ENCODE data around the gene STAU1. TPM values are rescaled to one million over a fixed set of nuclear protein-coding genes. Genes with fewer than 3 reads are reported as not detected.

STAU1 gene
- total and polyA plus RNA-seq, 2 of the 13 experiments (the other 11 are each of a cell fraction or from before 2014, with no cell fraction given) = 119 to 133 TPM

DNA sequence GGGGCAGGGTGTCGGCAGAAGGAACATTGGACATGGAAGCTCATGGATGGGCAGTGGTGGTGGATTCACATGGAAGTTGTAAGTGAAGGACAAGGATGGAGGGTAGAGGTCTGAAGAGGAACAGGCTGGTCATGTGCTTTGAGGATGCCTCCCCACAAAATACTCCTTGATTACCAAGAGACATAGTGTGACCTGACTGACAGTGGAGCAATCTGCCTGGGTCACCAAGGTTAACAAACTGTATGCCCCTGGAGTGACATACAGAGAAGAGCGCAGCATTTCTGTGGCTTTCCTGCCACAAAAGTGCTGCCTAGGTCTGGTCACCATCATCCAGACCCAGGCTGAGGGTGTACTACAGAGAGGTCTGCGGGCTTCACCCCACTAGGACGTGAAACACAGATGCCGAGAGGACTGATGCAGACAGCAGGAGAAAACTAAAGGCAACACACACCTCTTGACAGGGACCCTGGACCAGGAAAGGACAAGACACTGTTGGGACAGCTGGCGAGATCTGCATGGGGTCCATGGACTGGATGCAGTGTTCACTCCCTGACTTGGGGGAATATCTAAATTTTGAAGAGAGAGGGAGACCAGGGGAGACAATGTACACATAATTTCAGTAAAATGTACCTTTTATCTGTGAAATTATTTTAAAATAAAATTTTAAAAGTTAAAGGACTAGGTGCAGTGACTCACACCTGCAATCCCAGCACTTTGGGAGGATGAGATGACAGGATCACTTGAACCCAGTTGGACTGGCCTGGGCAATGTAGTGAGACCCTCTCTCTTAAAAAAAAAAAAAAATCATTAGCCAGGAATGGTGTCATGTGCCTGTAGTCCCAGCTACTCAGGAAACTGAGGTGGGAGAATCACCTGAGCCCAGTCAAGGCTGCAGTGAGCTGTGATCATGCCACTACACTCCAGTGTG, 77.1 kb downstream of the STAU1 start (continued):
- TF ChIP-seq, protein P1, sequence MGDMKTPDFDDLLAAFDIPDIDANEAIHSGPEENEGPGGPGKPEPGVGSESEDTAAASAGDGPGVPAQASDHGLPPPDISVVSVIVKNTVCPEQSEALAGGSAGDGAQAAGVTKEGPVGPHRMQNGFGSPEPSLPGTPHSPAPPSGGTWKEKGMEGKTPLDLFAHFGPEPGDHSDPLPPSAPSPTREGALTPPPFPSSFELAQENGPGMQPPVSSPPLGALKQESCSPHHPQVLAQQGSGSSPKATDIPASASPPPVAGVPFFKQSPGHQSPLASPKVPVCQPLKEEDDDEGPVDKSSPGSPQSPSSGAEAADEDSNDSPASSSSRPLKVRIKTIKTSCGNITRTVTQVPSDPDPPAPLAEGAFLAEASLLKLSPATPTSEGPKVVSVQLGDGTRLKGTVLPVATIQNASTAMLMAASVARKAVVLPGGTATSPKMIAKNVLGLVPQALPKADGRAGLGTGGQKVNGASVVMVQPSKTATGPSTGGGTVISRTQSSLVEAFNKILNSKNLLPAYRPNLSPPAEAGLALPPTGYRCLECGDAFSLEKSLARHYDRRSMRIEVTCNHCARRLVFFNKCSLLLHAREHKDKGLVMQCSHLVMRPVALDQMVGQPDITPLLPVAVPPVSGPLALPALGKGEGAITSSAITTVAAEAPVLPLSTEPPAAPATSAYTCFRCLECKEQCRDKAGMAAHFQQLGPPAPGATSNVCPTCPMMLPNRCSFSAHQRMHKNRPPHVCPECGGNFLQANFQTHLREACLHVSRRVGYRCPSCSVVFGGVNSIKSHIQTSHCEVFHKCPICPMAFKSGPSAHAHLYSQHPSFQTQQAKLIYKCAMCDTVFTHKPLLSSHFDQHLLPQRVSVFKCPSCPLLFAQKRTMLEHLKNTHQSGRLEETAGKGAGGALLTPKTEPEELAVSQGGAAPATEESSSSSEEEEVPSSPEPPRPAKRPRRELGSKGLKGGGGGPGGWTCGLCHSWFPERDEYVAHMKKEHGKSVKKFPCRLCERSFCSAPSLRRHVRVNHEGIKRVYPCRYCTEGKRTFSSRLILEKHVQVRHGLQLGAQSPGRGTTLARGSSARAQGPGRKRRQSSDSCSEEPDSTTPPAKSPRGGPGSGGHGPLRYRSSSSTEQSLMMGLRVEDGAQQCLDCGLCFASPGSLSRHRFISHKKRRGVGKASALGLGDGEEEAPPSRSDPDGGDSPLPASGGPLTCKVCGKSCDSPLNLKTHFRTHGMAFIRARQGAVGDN (CRISPR knock-in tag; IDR thresholded peaks at IDR 0.05) = no peak
- TF ChIP-seq ERF (CRISPR knock-in tag; IDR thresholded peaks at IDR 0.05) = no peak
- TF ChIP-seq NR3C1 (CRISPR knock-in tag; IDR thresholded peaks at IDR 0.05) = no peak
- TF ChIP-seq ZSCAN30 (CRISPR knock-in tag; IDR thresholded peaks at IDR 0.05) = no peak
- TF ChIP-seq TCF12 (IDR thresholded peaks at IDR 0.05) = no peak
- no peak for TF ChIP-seq TCF12 (CRISPR knock-in tag; IDR thresholded peaks at IDR 0.05)
- TF ChIP-seq, protein P2, sequence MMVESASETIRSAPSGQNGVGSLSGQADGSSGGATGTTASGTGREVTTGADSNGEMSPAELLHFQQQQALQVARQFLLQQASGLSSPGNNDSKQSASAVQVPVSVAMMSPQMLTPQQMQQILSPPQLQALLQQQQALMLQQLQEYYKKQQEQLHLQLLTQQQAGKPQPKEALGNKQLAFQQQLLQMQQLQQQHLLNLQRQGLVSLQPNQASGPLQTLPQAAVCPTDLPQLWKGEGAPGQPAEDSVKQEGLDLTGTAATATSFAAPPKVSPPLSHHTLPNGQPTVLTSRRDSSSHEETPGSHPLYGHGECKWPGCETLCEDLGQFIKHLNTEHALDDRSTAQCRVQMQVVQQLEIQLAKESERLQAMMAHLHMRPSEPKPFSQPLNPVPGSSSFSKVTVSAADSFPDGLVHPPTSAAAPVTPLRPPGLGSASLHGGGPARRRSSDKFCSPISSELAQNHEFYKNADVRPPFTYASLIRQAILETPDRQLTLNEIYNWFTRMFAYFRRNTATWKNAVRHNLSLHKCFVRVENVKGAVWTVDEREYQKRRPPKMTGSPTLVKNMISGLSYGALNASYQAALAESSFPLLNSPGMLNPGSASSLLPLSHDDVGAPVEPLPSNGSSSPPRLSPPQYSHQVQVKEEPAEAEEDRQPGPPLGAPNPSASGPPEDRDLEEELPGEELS (CRISPR knock-in tag; IDR thresholded peaks at IDR 0.05) = no peak
- no peak for TF ChIP-seq ZNF766 (CRISPR knock-in tag; IDR thresholded peaks at IDR 0.05; ENCODE audit: borderline replicate concordance)
- peak; percentile 65 for TF ChIP-seq POLR2G (IDR thresholded peaks at IDR 0.05; ENCODE audit: low read depth, low read length)
- TF ChIP-seq, protein P3, sequence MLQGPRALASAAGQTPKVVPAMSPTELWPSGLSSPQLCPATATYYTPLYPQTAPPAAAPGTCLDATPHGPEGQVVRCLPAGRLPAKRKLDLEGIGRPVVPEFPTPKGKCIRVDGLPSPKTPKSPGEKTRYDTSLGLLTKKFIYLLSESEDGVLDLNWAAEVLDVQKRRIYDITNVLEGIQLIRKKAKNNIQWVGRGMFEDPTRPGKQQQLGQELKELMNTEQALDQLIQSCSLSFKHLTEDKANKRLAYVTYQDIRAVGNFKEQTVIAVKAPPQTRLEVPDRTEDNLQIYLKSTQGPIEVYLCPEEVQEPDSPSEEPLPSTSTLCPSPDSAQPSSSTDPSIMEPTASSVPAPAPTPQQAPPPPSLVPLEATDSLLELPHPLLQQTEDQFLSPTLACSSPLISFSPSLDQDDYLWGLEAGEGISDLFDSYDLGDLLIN (CRISPR knock-in tag; IDR thresholded peaks at IDR 0.05; ENCODE audit: borderline replicate concordance) = no peak
- TF ChIP-seq EHMT2 (IDR thresholded peaks at IDR 0.05; ENCODE audit: borderline replicate concordance, low read depth, low read length) = no peak
- no peak for TF ChIP-seq NAIF1 (CRISPR knock-in tag; IDR thresholded peaks at IDR 0.05; ENCODE audit: borderline replicate concordance)
- TF ChIP-seq RFX5 (IDR thresholded peaks at IDR 0.05; ENCODE audit: low read depth, low read length) = no peak
- TF ChIP-seq, protein P4, sequence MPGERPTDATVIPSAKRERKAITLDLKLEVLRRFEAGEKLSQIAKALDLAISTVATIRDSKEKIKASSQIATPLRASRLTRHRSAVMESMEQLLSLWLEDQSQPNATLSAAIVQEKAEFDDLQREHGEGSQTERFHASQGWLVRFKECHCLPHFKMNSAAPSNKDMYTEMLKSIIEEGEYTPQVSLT (CRISPR knock-in tag; IDR thresholded peaks at IDR 0.05; ENCODE audit: borderline replicate concordance, low read depth) = no peak
- no peak for TF ChIP-seq ZNF556 (CRISPR knock-in tag; IDR thresholded peaks at IDR 0.05; ENCODE audit: borderline replicate concordance)
- TF ChIP-seq ZNF569 (CRISPR knock-in tag; IDR thresholded peaks at IDR 0.05; ENCODE audit: borderline replicate concordance) = no peak
